Measurements from ENCODE around the gene PSMC4. TPM values are rescaled to one million over a fixed set of nuclear protein-coding genes. Genes with fewer than 3 reads are reported as not detected.

PSMC4 gene
- total RNA-seq, 1 donor from 2014 or later: 111 TPM

DNA sequence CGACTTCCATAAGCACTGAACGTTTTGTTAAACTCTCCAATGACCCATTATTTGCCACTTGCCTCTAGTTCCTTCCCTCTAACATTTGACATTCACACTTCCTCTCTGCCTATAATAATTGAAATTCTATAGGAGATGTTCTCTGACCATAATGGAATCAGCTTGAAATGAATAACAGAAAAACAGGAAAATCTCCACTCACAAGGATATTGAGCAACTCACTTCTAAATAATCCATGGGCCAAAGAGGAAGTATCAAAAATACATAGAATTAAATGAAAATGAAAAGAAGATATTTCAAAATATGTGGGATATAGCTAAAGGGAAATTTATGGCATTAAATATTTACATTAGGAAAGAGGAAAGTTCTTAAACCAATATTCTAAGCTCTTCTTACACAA is 33.2 kb upstream of the PSMC4 start:
- H3K9me3 Mint-ChIP-seq (ENCODE audit: unreplicated experiment): no peaks in the 10 kb centered on the region
- peaks cover 8% of the 10 kb centered on the region for H3K36me3 Mint-ChIP-seq (ENCODE audit: unreplicated experiment)
- DNase-seq: no peak
- no peak overlapping the region for H3K27ac Mint-ChIP-seq (ENCODE audit: unreplicated experiment)
- H3K27me3 Mint-ChIP-seq (ENCODE audit: unreplicated experiment): no peaks in the 10 kb centered on the region
- TF ChIP-seq, protein P1, sequence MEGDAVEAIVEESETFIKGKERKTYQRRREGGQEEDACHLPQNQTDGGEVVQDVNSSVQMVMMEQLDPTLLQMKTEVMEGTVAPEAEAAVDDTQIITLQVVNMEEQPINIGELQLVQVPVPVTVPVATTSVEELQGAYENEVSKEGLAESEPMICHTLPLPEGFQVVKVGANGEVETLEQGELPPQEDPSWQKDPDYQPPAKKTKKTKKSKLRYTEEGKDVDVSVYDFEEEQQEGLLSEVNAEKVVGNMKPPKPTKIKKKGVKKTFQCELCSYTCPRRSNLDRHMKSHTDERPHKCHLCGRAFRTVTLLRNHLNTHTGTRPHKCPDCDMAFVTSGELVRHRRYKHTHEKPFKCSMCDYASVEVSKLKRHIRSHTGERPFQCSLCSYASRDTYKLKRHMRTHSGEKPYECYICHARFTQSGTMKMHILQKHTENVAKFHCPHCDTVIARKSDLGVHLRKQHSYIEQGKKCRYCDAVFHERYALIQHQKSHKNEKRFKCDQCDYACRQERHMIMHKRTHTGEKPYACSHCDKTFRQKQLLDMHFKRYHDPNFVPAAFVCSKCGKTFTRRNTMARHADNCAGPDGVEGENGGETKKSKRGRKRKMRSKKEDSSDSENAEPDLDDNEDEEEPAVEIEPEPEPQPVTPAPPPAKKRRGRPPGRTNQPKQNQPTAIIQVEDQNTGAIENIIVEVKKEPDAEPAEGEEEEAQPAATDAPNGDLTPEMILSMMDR (IDR thresholded peaks at IDR 0.05; ENCODE audit: partially characterized antibody, unreplicated experiment): no peak
- H3K4me3 Mint-ChIP-seq (ENCODE audit: unreplicated experiment): no peak overlapping the region
- H3K4me1 Mint-ChIP-seq (ENCODE audit: low read depth, unreplicated experiment): no peaks in the 10 kb centered on the region

DNA sequence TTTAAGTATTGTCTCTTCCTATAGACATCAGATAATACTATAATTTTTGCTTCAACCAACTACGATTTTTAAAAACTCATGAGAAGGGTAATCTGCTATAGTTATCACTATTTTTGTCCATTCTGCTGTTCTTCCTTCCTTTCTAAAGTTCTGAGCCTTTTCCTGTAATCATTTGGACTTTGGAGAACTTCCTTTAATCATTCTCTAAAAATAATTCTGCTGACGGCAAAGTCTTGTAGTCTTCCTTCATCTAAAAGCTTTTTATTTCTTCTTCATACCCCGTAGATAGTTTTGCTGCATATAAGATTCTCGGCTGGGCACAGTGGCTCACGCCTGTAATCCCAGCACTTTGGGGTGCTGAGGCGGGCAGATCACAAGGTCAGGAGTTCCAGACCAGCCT is 31.4 kb upstream of the PSMC4 start:
- TF ChIP-seq, protein P1 (IDR thresholded peaks at IDR 0.05; ENCODE audit: partially characterized antibody, unreplicated experiment): no peak
- H3K4me3 Mint-ChIP-seq (ENCODE audit: unreplicated experiment): no peak overlapping the region
- H3K9me3 Mint-ChIP-seq (ENCODE audit: unreplicated experiment): no peaks in the 10 kb centered on the region
- H3K27me3 Mint-ChIP-seq (ENCODE audit: unreplicated experiment): no peaks in the 10 kb centered on the region
- no peak for DNase-seq
- H3K36me3 Mint-ChIP-seq (ENCODE audit: unreplicated experiment): peaks cover 8% of the 10 kb centered on the region
- no peaks in the 10 kb centered on the region for H3K4me1 Mint-ChIP-seq (ENCODE audit: low read depth, unreplicated experiment)
- no peak overlapping the region for H3K27ac Mint-ChIP-seq (ENCODE audit: unreplicated experiment)

DNA sequence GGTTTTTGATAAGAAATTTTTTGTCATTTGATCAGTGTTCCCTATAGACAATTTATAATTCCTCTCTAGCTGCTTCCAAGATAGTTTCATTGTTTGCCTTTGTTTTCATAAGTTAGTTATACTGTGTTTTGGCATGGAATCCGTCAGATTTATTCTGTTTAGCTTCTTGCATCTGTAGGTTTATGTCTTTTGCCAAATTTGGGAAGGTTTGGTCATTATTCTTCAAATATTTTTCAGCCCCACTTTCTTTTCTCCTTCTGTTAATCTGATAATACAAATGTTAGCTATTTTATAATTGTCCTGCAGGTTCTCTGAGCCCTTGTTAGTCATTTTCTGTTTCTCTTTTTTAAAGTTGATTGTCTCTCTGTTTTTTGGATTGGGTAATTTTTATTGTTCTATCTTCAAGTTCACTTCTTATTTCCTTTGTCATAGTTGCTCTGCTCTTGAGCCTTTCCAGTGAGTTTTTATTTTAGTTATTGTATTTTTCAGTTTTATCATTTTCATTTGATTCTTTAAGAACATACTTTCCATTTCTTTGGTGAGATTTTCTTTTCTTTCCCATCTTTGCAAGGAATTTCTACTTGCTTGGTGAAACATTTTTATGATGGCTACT is 30.6 kb upstream of the PSMC4 start:
- no peak overlapping the region for H3K4me3 Mint-ChIP-seq (ENCODE audit: unreplicated experiment)
- H3K4me1 Mint-ChIP-seq (ENCODE audit: low read depth, unreplicated experiment): no peaks in the 10 kb centered on the region
- TF ChIP-seq, protein P1 (IDR thresholded peaks at IDR 0.05; ENCODE audit: partially characterized antibody, unreplicated experiment): no peak
- no peak overlapping the region for H3K27ac Mint-ChIP-seq (ENCODE audit: unreplicated experiment)
- H3K36me3 Mint-ChIP-seq (ENCODE audit: unreplicated experiment): peaks cover 8% of the 10 kb centered on the region
- no peaks in the 10 kb centered on the region for H3K9me3 Mint-ChIP-seq (ENCODE audit: unreplicated experiment)
- DNase-seq: no peak
- no peaks in the 10 kb centered on the region for H3K27me3 Mint-ChIP-seq (ENCODE audit: unreplicated experiment)

DNA sequence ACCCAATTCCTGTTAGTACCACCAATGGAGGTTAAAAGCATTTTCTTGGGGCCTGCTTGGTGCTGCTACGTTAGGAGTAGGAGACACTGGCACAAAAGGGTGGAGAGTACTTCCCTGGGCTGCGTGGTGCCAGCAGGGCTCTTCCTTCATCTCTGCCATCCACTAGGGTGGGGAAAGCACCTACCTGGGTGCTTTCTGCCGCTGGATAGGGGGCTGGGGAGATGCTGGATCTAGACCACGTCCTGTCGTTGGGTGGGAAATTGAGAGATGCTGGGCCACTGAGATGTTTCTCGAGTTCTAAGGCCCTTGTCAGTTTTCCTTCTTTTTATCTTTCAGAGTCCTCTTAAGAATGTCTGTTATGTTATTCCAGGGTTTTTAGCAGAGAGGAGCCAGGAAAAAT is 29.8 kb upstream of the PSMC4 start:
- Mint-ChIP-seq H3K27me3 (ENCODE audit: unreplicated experiment) (no peaks in the 10 kb centered on the region), H3K4me1 (ENCODE audit: low read depth, unreplicated experiment) (no peaks in the 10 kb centered on the region), H3K27ac (ENCODE audit: unreplicated experiment) (no peak overlapping the region), H3K36me3 (ENCODE audit: unreplicated experiment) (peaks cover 8% of the 10 kb centered on the region), H3K4me3 (ENCODE audit: unreplicated experiment) (no peak overlapping the region), H3K9me3 (ENCODE audit: unreplicated experiment) (no peaks in the 10 kb centered on the region)
- TF ChIP-seq, protein P1 (IDR thresholded peaks at IDR 0.05; ENCODE audit: partially characterized antibody, unreplicated experiment): no peak
- no peak for DNase-seq

DNA sequence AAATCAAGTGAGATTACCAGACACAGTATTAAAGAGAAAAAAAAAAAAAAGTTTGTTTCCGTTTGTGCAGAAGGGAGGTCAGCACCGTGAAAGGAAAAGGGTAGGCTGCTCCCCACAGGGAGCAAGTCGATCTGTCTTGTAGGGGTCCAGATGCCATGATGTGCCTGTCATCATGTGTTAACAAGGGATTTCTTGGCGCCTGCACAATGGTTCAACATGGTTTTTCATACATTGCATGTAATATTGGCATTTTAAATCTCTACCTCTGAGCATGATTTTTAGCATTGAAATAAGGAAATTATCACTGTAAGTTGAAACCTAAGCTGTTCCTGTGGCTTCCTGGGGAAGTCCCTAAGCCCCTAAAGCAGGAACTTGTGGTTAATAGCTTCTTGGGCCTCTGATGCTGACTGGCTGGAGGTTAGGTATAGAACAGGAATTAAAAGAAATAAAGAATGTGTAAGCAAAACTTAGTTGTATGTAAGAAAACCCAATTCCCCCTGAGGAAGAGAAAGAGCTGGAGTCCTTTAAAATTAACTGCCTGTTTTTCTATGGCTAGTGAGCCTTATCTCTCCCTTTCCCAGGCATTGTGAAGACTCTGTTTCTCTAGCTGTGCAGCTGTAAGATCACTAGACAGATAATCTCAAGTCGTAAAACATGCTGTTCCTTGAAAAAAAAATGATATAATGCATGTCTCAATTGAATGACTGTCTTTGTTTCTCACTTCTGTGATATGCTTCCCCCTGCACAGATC is 29.2 kb upstream of the PSMC4 start:
- TF ChIP-seq, protein P1 (IDR thresholded peaks at IDR 0.05; ENCODE audit: partially characterized antibody, unreplicated experiment): no peak
- Mint-ChIP-seq H3K4me1 (ENCODE audit: low read depth, unreplicated experiment) (no peaks in the 10 kb centered on the region), H3K9me3 (ENCODE audit: unreplicated experiment) (no peaks in the 10 kb centered on the region), H3K27me3 (ENCODE audit: unreplicated experiment) (no peaks in the 10 kb centered on the region), H3K4me3 (ENCODE audit: unreplicated experiment) (no peak overlapping the region), H3K27ac (ENCODE audit: unreplicated experiment) (no peak overlapping the region), H3K36me3 (ENCODE audit: unreplicated experiment) (peaks cover 8% of the 10 kb centered on the region)
- DNase-seq: no peak

All from glutamatergic neuron (in vitro differentiated cells).